HG02970 (cell line): ENCODE measurements around the gene RAD51B.
"Not testable (repeated sequence)": the region's sequence is repeated elsewhere in the genome, so short reads cannot be mapped to it uniquely, and the experiment has no call there.

Experiments
- ATAC-seq: cut with Tn5 transposase; IDR thresholded peaks from one replicate; pipeline ENCODE4 v1.9.1; 2021; ENCODE audit warnings: mild to moderate bottlenecking, moderate library complexity, moderate number of reproducible peaks; ENCODE audit not compliant: unreplicated experiment, low FRiP score

Gene RAD51B

DNA sequence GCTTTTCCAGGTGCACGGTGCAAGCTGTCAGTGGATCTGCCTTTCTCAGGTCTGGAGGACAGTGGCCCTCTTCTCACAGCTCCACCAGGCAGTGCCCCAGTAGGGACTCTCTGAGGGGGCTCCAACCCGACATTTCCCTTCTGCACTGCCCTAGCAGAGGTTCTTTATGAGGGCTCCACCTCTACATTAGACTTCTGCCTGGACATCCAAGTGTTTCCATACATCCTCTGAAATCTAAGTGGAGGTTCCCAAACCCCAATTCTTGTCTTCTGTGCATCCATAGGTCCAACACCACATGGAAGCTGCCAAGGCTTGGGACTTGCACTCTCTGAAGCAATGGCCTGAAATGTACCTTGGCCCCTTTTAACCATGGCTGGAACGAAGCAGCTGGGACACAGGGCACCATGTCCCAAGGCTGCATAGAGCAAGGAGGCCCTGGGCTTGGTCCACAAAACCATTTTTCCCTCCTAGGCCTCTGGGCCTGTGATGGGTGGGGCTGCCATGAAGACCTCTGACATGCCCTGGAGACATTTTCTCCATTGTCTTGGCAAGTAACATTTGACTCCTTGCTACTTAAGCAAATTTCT lies 282.2 kb downstream of the RAD51B start:
- not testable (repeated sequence) for ATAC-seq

DNA sequence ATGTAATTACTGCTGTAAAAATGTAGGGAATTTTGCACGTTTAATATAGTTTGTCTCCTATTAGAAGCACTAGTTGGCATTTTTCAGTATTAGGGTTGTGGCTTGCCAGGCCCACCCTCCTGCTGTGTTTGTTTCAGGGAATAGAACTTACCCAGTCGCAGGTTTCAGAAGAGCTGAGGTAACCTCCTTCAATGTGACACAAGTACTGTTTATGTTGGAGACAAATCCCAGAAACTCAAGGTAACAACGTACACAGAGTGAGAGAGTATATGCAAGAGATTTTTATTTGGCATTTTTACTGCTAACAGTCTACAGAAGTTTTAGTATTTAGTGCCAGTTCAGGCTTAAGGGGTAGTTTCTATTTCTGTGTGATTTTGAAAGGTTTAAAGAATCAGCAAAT lies 284.3 kb downstream of the RAD51B start:
- no peak for ATAC-seq

DNA sequence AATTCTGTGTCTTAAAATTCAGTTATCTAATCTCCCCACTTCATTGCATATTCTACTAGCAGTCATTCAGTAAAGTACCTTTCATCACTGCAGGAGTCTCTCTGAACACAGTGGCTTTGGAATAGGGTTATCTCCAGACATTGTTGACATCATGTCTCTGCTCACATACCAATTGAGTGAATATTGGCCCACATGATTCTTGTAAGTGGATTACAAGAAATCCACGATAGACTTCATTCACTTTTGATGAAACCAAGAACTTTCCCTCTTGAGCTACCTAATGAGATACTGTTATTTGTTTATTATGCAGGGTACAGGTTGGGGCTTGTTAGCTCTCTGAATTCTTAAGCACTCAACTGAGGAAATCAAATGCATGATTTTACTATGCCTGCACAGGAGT lies 284.9 kb downstream of the RAD51B start:
- ATAC-seq: no peak

DNA sequence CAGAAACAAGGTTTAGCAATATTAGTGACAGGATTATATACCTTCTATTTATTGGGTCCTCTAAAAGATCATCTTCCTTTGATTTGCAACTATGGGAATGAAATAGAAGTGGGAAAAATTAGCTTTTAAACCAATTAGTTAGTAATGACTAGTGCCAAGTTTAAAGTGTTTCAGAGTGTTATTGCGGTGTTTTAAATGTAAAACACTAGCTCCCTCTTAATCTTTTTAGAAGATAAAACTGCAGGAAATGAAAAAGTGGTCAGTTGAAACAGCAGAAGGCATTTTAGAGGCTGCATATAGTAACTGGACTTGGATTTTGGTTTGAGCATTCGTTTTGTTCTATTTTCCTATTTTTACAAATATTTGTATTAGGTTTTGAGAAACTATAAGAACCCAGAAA lies 286.2 kb downstream of the RAD51B start:
- ATAC-seq: no peak

DNA sequence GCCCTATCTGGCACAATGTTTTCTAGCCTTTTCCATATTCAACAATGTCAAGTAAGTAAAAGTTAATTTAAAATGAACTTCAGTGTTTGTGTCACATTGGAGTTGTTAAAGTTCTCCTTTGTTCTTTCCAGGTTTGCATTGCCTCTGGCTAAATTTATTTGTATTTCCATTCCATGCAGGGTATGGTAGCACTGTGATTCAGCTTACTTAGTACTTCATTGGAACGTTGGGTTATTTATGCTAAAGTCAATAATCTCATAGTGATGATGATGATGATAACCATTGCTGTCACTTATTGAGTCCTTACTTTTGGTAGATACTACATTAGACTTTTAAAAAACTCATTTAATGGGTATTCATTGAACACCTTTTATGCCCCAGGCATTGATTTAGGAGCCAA lies 286.9 kb downstream of the RAD51B start:
- ATAC-seq: no peak

DNA sequence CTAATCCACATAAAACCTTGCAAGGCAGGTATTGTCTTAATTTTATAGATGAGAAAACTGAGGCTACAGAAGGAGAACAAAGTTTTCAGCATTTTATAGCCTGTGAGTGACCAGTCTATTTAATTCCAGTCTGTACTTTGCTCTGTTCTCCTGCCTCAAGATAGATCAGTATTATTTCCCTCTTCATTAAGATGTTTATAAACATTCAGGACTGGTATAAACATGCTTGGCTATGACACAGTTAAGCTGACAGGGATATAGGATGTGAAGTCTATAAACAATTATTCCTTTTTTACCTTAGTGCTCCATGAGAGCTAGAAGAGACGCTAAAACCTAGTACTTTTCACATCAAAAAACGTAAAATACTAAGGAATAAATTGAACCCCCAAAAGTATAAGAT lies 287.3 kb downstream of the RAD51B start:
- no peak for ATAC-seq

DNA sequence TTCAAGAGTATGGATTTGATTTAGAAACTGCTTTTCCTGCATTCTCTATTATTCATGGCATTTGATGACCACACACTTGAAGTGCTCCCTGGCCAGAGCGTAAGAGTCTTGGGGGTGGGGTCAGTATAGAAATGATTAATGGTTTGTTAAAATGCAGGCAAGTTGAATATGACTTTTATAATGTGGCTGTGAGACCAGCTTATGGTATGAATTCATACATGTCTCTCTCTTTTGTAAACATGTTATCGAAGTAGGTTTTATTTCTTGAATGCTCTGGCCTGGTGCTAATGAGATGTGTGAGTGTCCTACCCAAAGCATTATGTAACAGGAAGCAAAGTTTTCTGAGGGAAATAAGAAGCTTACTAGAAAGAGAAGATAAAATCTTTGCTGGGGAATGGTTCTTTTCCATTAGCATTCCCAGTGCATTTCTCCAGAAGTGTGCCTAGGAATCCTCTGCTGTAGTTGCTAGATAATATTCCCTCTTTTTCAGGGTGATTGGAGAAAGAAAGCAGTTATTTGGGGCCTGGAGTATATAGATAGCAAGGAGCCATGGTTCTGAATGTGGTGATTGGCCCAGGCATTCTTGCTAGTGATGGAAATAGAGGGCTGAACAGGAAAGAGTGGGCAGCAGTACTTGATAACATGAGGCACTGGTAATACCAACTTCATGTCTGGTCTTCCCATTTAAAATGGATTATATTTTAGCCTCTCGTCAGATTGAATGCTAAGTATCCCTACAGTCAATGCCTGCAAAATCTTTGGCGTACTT lies 289.7 kb downstream of the RAD51B start:
- ATAC-seq: no peak

DNA sequence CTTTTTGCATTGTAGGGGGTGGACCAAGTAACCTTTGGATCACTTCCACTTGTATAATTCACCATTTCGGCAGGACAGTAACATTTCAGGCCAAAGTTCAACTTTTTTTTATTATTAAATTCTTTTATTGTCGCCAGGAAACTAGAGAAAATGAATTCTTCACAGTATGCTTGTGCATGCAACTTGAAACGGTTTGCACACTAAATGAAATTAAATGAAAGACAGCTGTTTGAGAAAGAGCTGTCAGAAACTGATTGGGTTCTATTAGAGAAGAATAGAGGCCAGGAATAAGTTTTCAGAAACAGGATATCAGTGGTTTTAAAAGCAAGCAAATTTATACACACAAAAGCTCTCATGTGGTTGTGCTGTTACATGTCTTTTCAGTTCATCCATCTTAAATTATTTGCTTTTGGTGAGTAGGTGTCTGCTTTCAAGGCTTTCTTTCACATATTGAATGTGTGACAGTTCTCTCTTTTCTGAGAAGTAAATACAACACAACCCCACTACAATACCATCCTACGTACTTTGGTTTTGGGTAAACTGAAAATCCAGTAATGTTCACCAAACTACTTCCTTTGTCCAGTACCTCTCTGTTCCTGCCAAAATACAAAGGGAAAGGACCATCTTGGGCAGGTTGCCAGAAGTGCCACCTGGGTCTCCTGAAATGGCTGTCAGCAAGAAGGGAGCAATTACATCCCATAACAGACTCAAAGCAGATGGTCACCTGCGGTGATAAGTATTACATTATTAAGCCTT lies 291.7 kb downstream of the RAD51B start:
- no peak for ATAC-seq

DNA sequence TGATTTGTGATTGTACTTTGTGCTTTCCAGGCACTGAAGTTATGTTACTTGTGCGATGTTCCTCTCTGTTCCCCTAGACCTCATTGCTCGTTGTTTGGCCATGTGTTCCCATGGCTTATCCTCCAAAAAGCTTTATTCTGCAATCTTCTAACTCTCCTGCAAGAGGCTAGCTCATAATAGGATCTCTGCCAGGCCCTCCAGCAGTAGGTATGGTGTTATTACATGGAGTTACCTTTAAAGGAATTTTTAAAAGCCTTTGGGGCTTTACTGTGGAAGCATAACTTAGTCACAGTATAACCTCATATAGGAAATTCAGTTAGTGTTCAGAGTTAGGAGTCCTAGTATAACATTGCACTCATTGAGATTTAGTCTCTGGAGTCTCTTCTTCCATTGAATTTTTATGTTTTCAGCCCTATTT lies 292.3 kb downstream of the RAD51B start:
- no peak for ATAC-seq

DNA sequence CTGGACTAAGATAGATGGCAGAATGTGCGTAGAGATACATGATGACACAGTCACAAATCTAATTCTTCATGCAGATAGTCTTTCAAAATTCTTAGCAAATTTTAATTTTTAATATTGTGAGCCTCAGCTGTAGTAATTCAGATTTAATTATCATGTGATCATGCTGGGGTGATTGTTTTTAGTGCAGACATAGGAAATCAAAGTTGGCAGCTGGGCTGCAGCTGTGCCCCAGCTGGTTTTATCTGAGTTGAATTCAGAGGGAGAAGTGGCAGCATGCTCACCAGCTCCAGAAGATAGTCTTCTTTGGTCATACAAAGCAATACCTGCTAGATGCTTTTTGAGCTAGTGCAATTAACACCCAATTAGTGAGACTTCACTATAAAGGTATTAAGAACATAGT lies 292.9 kb downstream of the RAD51B start:
- ATAC-seq: no peak

DNA sequence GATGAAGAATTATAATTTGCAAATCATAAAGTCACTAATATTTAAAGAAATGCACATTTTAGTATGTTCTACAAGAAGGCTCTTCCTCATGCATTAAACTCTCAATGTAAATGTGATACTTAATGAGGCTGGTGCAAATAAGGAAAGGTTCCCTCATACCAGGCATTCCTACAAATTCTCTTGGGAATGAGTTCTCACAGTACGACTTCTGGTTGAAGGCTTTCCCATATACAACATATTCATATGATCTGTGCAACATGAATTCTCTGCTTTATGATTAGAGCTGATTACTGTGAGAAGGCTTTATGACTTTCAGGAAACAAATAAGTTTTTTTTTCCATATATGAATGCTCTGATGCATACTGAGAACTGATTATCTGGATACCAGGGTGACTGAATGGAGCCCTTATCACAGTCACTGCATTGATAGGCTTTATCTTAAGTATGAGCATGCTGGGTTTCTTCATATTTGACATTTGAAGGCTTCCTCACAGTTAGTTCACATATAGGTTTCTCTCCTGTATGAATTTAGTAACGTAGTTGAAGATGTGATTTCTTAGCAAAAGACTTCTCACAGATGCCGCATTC lies 293.9 kb downstream of the RAD51B start:
- ATAC-seq: no peak

DNA sequence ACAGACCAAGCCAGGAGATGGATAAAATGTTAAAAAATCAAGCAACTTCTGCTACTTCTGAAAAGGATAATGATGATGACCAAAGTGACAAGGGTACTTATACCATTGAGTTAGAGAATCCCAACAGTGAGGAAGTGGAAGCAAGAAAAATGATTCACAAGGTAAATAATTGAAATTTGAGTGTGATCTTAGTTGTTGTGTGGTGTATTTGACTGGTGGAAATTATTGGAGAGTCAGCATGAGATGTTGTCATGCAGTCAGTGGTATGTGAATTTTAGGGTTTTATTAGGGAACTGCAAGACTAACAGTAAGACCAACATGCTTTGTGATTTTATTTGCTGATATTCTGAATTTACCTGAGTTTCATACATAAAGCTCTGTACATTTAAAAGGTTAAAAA lies 296.4 kb downstream of the RAD51B start:
- not testable (repeated sequence) for ATAC-seq

DNA sequence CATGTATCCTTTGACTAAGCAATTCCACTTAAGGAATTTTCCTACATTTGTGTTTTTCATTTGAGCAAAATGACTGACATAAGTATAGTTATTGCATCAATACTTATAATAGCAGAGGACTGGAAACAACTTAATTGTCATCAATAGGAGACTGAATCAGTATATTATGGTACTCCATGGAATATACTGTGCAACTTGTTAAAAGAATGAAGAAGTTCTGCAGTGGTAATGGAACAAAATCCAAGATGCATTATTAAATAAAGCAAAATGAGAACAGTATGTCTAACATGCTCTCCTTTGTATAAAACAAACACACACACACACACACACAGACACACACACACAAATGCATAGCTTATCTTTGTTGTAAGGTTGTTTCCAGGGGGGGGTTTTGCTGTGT lies 303.1 kb downstream of the RAD51B start:
- ATAC-seq: no peak

DNA sequence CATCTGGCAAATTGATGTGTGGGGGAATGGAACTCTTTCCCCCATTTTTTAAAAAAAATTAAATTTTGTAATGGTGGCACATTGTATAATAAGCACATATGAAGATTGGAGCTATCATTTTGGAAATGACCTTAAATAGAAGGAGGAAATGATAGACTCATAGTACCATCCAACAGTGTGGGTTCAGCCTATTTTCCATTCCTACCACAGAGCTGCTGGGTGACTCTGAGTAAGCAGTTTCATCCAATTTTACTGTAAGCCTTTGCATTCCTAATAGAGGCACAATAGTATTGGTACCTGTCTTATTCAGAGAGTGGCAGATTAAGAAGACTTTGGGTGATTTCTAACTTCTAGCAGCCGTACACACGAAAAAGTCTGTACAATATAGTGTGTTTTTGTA lies 304.5 kb downstream of the RAD51B start:
- no peak for ATAC-seq

DNA sequence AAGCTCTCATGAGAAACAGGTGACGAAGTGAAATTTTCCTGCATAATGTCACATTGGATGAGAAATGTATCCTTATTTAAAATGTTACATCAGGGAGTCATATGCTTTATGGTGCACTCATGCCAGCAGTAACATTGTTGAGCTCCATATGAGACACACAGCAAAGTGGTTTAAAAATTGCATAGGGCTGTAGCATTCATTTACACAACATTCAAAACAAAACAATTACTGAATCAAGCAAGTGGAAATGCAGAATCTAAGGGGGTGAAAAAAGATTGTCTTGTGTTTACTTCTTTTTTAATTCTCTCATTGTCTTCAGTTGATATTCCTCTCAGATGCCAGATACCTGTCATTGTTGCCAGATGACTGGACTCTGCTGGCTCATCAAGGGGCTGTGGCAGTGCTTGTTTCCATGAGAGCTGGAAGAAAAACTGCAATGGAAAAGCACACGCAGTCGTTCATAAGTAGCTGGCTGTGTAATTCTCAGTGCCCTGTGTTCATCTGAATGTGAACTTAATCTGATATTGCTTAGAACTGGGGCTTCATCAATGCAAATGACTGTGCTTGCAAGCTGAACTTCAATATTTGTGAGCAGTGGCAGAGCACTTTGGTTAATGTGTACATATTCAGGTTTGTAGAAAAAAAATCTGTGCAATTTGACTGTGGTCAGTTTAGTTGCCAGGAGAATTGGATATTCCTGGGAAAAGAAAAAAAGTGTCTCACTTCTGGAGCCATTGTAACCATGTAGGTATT lies 305.6 kb downstream of the RAD51B start:
- no peak for ATAC-seq

DNA sequence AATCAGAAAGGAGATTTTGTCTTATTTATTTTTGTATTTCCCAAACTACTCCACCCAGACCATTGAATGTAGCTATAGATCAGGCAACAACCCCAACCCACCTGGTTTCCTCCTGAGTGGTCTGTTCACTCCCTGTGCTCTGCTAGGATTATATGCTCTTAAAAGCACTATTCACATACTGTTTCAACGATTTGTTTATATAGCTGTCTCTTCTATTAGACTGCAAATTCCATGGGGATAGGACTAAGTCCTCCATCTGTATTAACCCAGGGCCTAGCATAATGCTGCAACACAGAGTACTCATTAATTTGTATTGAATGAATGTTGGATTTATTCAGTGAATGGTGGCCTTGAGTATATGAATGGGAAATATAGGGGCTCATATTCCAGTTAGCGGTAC lies 307.6 kb downstream of the RAD51B start:
- no peak for ATAC-seq

DNA sequence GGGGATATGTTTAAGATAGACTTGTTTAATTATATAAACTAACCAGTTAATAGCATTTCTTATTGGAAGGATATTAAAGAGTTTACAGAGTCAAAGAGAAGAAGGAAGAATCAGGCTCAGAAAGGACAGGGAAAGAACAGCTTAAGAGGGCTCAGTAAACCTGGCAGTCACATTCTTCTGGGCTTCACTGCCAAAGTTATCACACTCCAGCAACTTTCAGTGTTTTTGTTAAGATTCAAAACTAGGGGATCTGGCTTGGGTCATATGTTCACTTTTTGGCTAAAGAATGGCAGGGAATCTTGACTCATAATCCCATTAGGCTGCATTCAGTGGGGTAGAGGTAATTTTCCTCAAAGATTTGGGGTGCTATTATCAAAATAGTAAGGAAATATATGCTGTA lies 312.3 kb downstream of the RAD51B start:
- ATAC-seq: no peak

DNA sequence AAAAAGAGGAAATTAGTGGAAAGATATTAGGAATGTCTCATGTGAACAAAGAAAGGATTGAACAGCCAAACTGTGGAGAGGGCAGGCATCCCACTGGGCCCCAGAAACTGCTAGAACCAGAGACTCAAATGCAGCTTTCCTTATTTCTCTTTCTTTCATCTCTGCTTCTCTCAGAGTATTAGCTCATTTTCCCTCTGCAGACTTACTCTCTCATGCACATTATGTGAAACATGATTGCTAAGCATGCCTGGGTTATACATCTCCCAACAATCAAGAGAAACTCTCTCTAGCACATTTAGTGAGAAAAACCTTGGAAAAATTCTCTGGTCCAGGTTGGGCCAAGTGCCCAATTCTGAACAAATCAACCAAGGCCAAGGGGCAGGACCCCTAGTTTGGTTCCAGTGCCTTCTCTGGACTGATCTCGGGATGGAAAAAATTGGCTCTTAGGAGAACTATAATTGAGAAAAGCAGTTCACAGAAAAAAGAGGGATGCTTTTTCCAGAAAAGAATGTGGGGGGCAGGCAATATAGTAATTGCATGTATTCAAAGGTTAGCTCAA lies 313.1 kb downstream of the RAD51B start:
- ATAC-seq: no peak

DNA sequence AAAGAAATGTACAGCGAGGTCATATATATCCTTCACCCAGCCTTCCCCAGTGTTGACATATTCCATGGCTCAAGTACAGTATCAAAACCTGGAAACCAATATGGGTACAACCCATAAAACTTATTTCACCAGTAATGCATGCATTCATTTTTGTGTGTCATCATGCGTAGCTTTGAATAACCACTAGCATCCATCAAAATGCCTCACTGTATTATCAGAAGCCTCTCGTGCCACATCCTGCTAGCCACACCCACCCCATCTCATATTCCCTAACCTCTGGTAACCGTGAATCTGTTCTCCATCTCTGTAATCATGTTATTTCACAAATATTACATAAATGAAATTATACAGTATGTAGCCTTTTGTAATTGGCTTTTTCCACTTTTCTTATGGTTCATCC lies 314.3 kb downstream of the RAD51B start:
- ATAC-seq: no peak

DNA sequence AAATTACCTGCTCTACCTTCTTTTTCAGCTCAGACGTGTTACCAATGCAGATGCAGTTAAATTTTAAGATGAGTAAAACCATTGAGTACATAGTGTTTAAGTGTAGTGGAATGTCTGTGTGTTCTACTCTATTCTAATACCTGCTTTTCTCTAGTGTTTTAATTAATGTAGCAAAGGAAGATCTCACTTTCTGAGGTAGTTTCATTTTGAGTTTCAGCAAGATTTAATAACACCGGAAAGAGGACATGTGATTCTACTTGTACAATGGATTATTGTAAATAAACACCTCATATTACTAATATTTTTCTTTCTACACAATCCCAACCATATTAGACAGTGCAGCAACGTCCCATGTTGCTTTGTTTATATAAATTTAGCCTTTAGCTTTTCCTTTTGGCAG lies 315.4 kb downstream of the RAD51B start:
- ATAC-seq: no peak
